ENCODE measurements around the gene PIP4P1. TPM values are rescaled to one million over a fixed set of nuclear protein-coding genes. Genes with fewer than 3 reads are reported as not detected.

The PIP4P1 gene
- total and polyA plus RNA-seq, 9 of the 15 experiments (the other 6 are each of a cell fraction or from before 2014, with no cell fraction given) = 5.3 to 20.9 (median 10.7) TPM

GRCh38 chr14:20440882-20441281, 20.4 kb downstream of the PIP4P1 start:
- CTCF ChIA-PET (ENCODE audit: low intra/inter-chr PET ratio) = no interaction called here

DNA sequence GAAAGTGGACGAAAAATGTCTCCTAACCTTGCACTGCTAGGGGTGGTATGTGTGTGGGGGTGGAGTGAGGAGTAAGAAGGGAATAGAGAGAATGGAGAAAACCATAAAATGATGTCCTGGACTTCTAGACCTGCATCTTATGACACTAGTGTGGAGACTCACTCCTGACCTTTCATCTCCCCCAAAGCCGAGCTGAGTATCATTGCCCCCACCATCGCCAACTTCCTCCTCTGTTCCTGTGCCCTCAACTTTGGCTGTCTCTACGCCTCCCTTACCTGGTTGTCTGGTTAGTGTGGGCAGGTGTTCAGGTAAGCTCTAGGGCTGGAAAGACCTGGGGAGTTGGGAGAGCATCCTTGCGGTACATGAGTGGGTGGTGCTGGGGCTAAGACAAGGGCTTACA, 20.8 kb downstream of the PIP4P1 start:
- Histone ChIP-seq H3K27ac (ENCODE audit: extremely low read depth, low read depth, low read length) (no peak overlapping the region), H3K9ac (ENCODE audit: insufficient read depth in 1 of 2, low read depth in 2 of 2, low read length in 2 of 2) (no peak overlapping the region), H3K9me3 (replicated peaks; ENCODE audit: control insufficient read depth, insufficient read depth, low read depth, low read length) (no peaks in the 10 kb centered on the region), H3K4me1 (replicated peaks in 1 of 2; ENCODE audit: control insufficient read depth in 2 of 2, insufficient read depth in 2 of 2, low read length in 2 of 2) (peaks cover 0 to 6% of the 10 kb centered on the region in 2 experiments; a peak in 3 of 5 replicates), H3K4me3 (no peak overlapping the region), H3K79me2 (ENCODE audit: control insufficient read depth, insufficient read depth, low read length) (no peaks in the 10 kb centered on the region), H3K9me1 (ENCODE audit: control insufficient read depth, insufficient read depth, low read length) (no peaks in the 10 kb centered on the region), H3K27me3 (ENCODE audit: control insufficient read depth in 2 of 2, insufficient read depth in 2 of 2, low read length in 2 of 2) (no peaks in the 10 kb centered on the region), H3K4me2 (ENCODE audit: insufficient read depth, low read length) (no peak overlapping the region), H4K20me1 (replicated peaks; ENCODE audit: control insufficient read depth, insufficient read depth, low read length) (no peaks in the 10 kb centered on the region), H2AFZ (ENCODE audit: low read depth, low read length) (no peak overlapping the region), H3K36me3 (ENCODE audit: control insufficient read depth, insufficient read depth, low read length) (0 out of 3 replicates have a peak, but pooled peaks cover 2% of the 10 kb centered on the region)
- ChIA-PET POLR2A (interaction anchor here (1.3 to 2.1 kb wide), 3 partner anchors 10 to 18 kb away, joined by 3 to 10 read pairs (median 3); partner anchors contain the start of genes APEX1 and OSGEP), CTCF (ENCODE audit: low intra/inter-chr PET ratio) (no interaction called here)
- in situ Hi-C loops (cut with MboI) (no loop called here), intact Hi-C loops (cut with micrococcal nuclease) (no loop called here)
- ATAC-seq (no peak), FAIRE-seq (no peak), DNase-seq (ENCODE audit: extremely low read depth in 1 of 4, low spot score in 3 of 4) (no peak)
- BruUV-seq (replicated peaks) = no TSS peak
- TF ChIP-seq ADNP (tag; IDR thresholded peaks at IDR 0.05) (no peak), ZNF436 (CRISPR knock-in tag; IDR thresholded peaks at IDR 0.05) (no peak), BMI1 (IDR thresholded peaks at IDR 0.05; ENCODE audit: low read length) (no peak), ZNF23 (CRISPR knock-in tag; IDR thresholded peaks at IDR 0.05) (no peak), BDP1 (IDR thresholded peaks at IDR 0.05; ENCODE audit: insufficient read depth, insufficient read length) (no peak), TEAD4 (IDR thresholded peaks at IDR 0.05; ENCODE audit: low read length) (no peak), TEAD4 (CRISPR knock-in tag; IDR thresholded peaks at IDR 0.05; ENCODE audit: borderline replicate concordance) (no peak), RBM34 (IDR thresholded peaks at IDR 0.05; ENCODE audit: borderline replicate concordance, insufficient read depth, low read length) (no peak), MAZ (CRISPR knock-in tag; conservative IDR thresholded peaks at IDR 0.05 in 1 of 2, IDR thresholded peaks at IDR 0.05 in 1 of 2) (no peak), GTF2B (IDR thresholded peaks at IDR 0.05; ENCODE audit: extremely low read depth, insufficient read length) (no peak), NFRKB (IDR thresholded peaks at IDR 0.05; ENCODE audit: low read depth) (no peak), MBD2 (IDR thresholded peaks at IDR 0.05; ENCODE audit: borderline replicate concordance, low read depth) (no peak), GTF2F1 (IDR thresholded peaks at IDR 0.05; ENCODE audit: low read depth, low read length) (no peak), THRAP3 (IDR thresholded peaks at IDR 0.05; ENCODE audit: borderline replicate concordance) (no peak), ZNF699 (CRISPR knock-in tag; IDR thresholded peaks at IDR 0.05; ENCODE audit: insufficient replicate concordance) (no peak), ZNF24 (IDR thresholded peaks at IDR 0.05) (no peak), TCF3 (CRISPR knock-in tag; IDR thresholded peaks at IDR 0.05) (no peak)
- WGBS (ENCODE audit: insufficient coverage, low coverage, missing lambda C conversion rate) = 64% methylated on average over 4 of the region's 5 CpGs

More at GRCh38 chr14:20440882-20441281, 20.4 kb downstream of the PIP4P1 start:
- in situ Hi-C loops (cut with MboI) = no loop called here
- DNase-seq (ENCODE audit: extremely low read depth in 1 of 4, low spot score in 3 of 4) = no peak
- H3K4me2 ChIP-seq (ENCODE audit: insufficient read depth, low read length) = no peak overlapping the region
- H3K36me3 ChIP-seq (ENCODE audit: control insufficient read depth, insufficient read depth, low read length) = peaks cover 5% of the 10 kb centered on the region; the same call in 1 of the 3 replicates
- no peaks in the 10 kb centered on the region for H3K9me3 ChIP-seq (replicated peaks; ENCODE audit: control insufficient read depth, insufficient read depth, low read depth, low read length)
- 56% methylated on average over 3 of the region's 5 CpGs for WGBS (ENCODE audit: insufficient coverage, low coverage, missing lambda C conversion rate)
- H3K9ac ChIP-seq (ENCODE audit: insufficient read depth in 1 of 2, low read depth in 2 of 2, low read length in 2 of 2) = no peak overlapping the region
- 0 out of 2 replicates have a peak, but pooled peaks have one; percentile 24 for TF ChIP-seq EGR1 (conservative IDR thresholded peaks at IDR 0.05)
- no peak for TF ChIP-seq KDM5B (IDR thresholded peaks at IDR 0.05; ENCODE audit: insufficient replicate concordance, low read depth, low read length)
- H3K4me3 ChIP-seq = no peak overlapping the region
- intact Hi-C loops (cut with micrococcal nuclease) = no loop called here
- no peaks in the 10 kb centered on the region for H4K20me1 ChIP-seq (replicated peaks; ENCODE audit: control insufficient read depth, insufficient read depth, low read length)
- H3K27ac ChIP-seq (ENCODE audit: extremely low read depth, low read depth, low read length) = no peak overlapping the region
- no peaks in the 10 kb centered on the region for H3K79me2 ChIP-seq (ENCODE audit: control insufficient read depth, insufficient read depth, low read length)
- POLR2A ChIA-PET = interaction anchor here (1.3 to 2.1 kb wide), 3 partner anchors 10 to 18 kb away, joined by 3 to 10 read pairs (median 3); partner anchors contain the start of genes APEX1 and OSGEP
- no peaks in the 10 kb centered on the region for H3K27me3 ChIP-seq (ENCODE audit: control insufficient read depth in 2 of 2, insufficient read depth in 2 of 2, low read length in 2 of 2)
- H3K9me1 ChIP-seq (ENCODE audit: control insufficient read depth, insufficient read depth, low read length) = no peaks in the 10 kb centered on the region
- BruUV-seq (replicated peaks) = no TSS peak
- FAIRE-seq = no peak
- no peak; the same call in 2 of the 3 replicates for ATAC-seq
- H2AFZ ChIP-seq (ENCODE audit: low read depth, low read length) = no peak overlapping the region
- H3K4me1 ChIP-seq (replicated peaks in 1 of 2; ENCODE audit: control insufficient read depth in 2 of 2, insufficient read depth in 2 of 2, low read length in 2 of 2) = peaks cover 0 to 6% of the 10 kb centered on the region in 2 experiments; a peak in 3 of 5 replicates
